ENCODE results near the gene CCDC28B.

CCDC28B gene

DNA sequence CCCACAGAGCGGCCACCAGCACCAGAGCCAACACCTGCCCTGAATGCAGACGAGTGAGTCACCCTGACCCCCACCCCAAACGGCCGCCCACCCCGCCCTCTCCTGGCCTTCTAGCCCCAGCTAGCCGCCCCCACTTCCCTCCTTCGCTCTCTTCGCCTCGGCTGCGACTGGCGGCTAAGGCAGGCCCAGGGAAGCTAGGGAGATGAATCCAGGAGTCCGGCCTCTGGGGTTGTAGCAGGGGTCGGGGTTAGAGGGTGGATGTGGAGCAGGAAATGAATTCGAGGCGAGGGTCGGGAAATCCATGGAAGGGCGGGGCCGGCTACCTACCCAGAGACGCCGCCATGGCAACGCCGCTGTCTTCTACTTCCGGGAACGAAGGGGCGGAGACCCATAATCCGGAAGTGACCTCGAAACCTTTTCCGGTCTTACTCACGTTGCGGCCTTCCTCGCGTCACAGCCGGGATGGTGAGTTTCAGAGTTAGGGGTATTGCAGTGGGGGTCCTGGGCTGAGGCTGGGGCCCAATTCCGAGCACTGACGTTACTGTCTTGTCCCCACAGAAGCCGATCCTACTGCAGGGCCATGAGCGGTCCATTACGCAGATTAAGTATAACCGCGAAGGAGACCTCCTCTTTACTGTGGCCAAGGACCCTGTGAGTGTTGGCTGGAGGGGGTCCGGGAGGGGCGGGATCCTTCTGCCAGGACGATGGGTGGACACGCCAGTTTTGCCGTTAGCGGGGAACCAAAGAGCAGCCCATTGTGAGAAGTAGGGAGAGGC lies 21.8 kb downstream of the CCDC28B start, which contains the start of the genes EIF3I and TMEM234:
Gene EIF3I (plus strand): TSS at position 428 of the 776 bp plus-strand sequence. CDS start 35 bp downstream, at position 463.
Gene TMEM234 (minus strand): TSS at position 374 of the 776 bp plus-strand sequence. CDS start 31 bp downstream, at position 343.
- peak; percentile 91 for DNase-seq (ENCODE audit: low read depth)
- TF ChIP-seq, protein P1, sequence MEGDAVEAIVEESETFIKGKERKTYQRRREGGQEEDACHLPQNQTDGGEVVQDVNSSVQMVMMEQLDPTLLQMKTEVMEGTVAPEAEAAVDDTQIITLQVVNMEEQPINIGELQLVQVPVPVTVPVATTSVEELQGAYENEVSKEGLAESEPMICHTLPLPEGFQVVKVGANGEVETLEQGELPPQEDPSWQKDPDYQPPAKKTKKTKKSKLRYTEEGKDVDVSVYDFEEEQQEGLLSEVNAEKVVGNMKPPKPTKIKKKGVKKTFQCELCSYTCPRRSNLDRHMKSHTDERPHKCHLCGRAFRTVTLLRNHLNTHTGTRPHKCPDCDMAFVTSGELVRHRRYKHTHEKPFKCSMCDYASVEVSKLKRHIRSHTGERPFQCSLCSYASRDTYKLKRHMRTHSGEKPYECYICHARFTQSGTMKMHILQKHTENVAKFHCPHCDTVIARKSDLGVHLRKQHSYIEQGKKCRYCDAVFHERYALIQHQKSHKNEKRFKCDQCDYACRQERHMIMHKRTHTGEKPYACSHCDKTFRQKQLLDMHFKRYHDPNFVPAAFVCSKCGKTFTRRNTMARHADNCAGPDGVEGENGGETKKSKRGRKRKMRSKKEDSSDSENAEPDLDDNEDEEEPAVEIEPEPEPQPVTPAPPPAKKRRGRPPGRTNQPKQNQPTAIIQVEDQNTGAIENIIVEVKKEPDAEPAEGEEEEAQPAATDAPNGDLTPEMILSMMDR (conservative IDR thresholded peaks at IDR 0.05; ENCODE audit: low read length) = no peak

DNA sequence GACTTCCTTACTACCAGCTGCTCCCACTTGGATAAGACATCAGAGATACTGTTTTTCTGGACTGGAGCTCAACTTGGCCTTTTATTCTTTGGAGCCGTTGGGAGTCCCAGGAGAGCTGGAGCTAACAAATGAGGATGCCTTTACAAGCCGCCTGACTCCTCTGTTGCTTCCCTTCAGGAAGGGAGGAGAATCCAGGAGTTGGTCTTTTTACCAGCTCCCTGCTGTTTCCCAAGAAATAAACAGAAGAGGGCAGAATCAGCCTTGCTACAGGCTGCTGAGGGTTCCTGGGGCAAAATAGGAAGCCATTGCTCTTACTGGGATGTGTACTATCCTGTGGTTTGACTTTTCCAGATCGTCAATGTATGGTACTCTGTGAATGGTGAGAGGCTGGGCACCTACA lies 23.3 kb downstream of the CCDC28B start:
- TF ChIP-seq, protein P1 (conservative IDR thresholded peaks at IDR 0.05; ENCODE audit: low read length) = no peak
- DNase-seq (ENCODE audit: low read depth) = no peak
- H3K4me3 ChIP-seq (ENCODE audit: low read length) = peak overlapping the region; percentile 7; the same call in 1 of the 2 replicates

More for the DNA sequence above, 21.8 kb downstream of the CCDC28B start, which contains the start of the genes EIF3I and TMEM234:
- H3K4me3 ChIP-seq (ENCODE audit: low read length) = peak within 1 kb of the TSS; percentile 96

GRCh38 chr1:32224285-32224684 lies 23.9 kb downstream of the CCDC28B start:
- TF ChIP-seq, protein P1 (conservative IDR thresholded peaks at IDR 0.05; ENCODE audit: low read length) = no peak
- H3K4me3 ChIP-seq (ENCODE audit: low read length) = no peak overlapping the region

GRCh38 chr1:32228771-32229170 lies 28.4 kb downstream of the CCDC28B start:
- no peak overlapping the region for H3K4me3 ChIP-seq (ENCODE audit: low read length)
- no peak for DNase-seq (ENCODE audit: low read depth)
- TF ChIP-seq, protein P1 (conservative IDR thresholded peaks at IDR 0.05; ENCODE audit: low read length) = no peak

More at GRCh38 chr1:32224285-32224684, 23.9 kb downstream of the CCDC28B start:
- no peak for DNase-seq (ENCODE audit: low read depth)

- no peak for DNase-seq (ENCODE audit: low read depth)
- no peak overlapping the region for H3K4me3 ChIP-seq (ENCODE audit: low read length)
- TF ChIP-seq, protein P1 (conservative IDR thresholded peaks at IDR 0.05; ENCODE audit: low read length) = no peak
These were observed 31.5 kb downstream of the CCDC28B start for GRCh38 chr1:32231843-32232432.

GRCh38 chr1:32232558-32233304 lies 32.3 kb downstream of the CCDC28B start:
- no peak for DNase-seq (ENCODE audit: low read depth)
- H3K4me3 ChIP-seq (ENCODE audit: low read length) = no peak overlapping the region

More at GRCh38 chr1:32232558-32233304, 32.3 kb downstream of the CCDC28B start:
- TF ChIP-seq, protein P1 (conservative IDR thresholded peaks at IDR 0.05; ENCODE audit: low read length) = no peak

All from AG10803 (cell line).